Endodermal cell (in vitro differentiated cells): ENCODE results near the gene CD302. TPM values are rescaled to one million over a fixed set of nuclear protein-coding genes. Genes with fewer than 3 reads are reported as not detected.
"Not testable (repeated sequence)": the region's sequence is repeated elsewhere in the genome, so short reads cannot be mapped to it uniquely, and the experiment has no call there.

Source experiments
- DNase-seq: peaks from one replicate; pipeline ENCODE4 v3.0.0-alpha.2; 2017
- H3K27ac ChIP-seq: 2 replicates; pipeline ENCODE4 v1.5.1; 2013; ENCODE audit warnings: mild to moderate bottlenecking, low read depth, low read length, moderate library complexity
- H3K27me3 ChIP-seq: 2 replicates; pipeline ENCODE4 v1.6.1; 2013; ENCODE audit warnings: mild to moderate bottlenecking, low read length, moderate library complexity; ENCODE audit not compliant: insufficient read depth, control insufficient read depth, poor library complexity, severe bottlenecking
- H3K36me3 ChIP-seq: 2 replicates; pipeline ENCODE4 v1.7.0; 2013; ENCODE audit warnings: mild to moderate bottlenecking, low read length, moderate library complexity; ENCODE audit not compliant: control insufficient read depth, insufficient read depth
- H3K4me1 ChIP-seq: one replicate; pipeline ENCODE4 v1.7.0; 2013; ENCODE audit warnings: low read length; ENCODE audit not compliant: control insufficient read depth, insufficient read depth
- H3K4me3 ChIP-seq: 2 replicates; pipeline ENCODE4 v1.5.1; 2013; ENCODE audit warnings: mild to moderate bottlenecking, low read length, moderate library complexity
- H3K9ac ChIP-seq: 2 replicates; pipeline ENCODE4 v1.6.1; 2013; ENCODE audit warnings: mild to moderate bottlenecking, low read length, moderate library complexity; ENCODE audit not compliant: poor library complexity, severe bottlenecking; ENCODE audit errors: extremely low read depth
- H3K9me3 ChIP-seq: 2 replicates; pipeline ENCODE4 v1.6.1; 2013; ENCODE audit warnings: mild to moderate bottlenecking, low read length, moderate library complexity; ENCODE audit not compliant: control insufficient read depth
- H3K27ac Mint-ChIP-seq: 2 replicates; pipeline ENCODE4 v1.8.0; 2020; ENCODE audit warnings: mixed read lengths
- H3K27me3 Mint-ChIP-seq: 2 replicates; pipeline ENCODE4 v1.8.0; 2021; ENCODE audit warnings: mild to moderate bottlenecking, mixed read lengths; ENCODE audit not compliant: insufficient read depth
- H3K36me3 Mint-ChIP-seq: 2 replicates; pipeline ENCODE4 v1.8.0; 2020; ENCODE audit warnings: low read depth, mixed read lengths
- H3K4me1 Mint-ChIP-seq: 2 replicates; pipeline ENCODE4 v1.8.0; 2020; ENCODE audit warnings: mixed read lengths
- H3K4me3 Mint-ChIP-seq: 2 replicates; pipeline ENCODE4 v1.8.0; 2020; ENCODE audit warnings: mild to moderate bottlenecking, moderate library complexity, mixed read lengths
- H3K9me3 Mint-ChIP-seq: 2 replicates; pipeline ENCODE4 v1.8.0; 2020; ENCODE audit warnings: mild to moderate bottlenecking, mixed read lengths
- WGBS, 2 experiments: methylation state at CpG; one replicate each; pipeline versions ENCODE4 v1.1.5 to v1.1.7; 2013; ENCODE audit warnings: missing lambda C conversion rate in 2 of 2, mixed read lengths in 1 of 2; ENCODE audit not compliant: insufficient coverage in 1 of 2, insufficient read length in 1 of 2; 5-methylcytosine and 5-hydroxymethylcytosine counted together
- total RNA-seq, 2 donors: library from RNA; stranded (reverse); fragmentation: NEBNext Ultra II Directional in 1 of 2; extraction: Animal tissue kit (Norgen Biotek cat#: 25700) in 1 of 2; gene quantifications; 2 replicates in 1 of 2; 3 replicates in 1 of 2; pipeline ENCODE4 v1.2.1, GENCODE V29; 2021
- TF ChIP-seq, protein P1 (sequence below): fragments of 200-600 bp; sonication (generic); conservative IDR thresholded peaks from 2 replicates; pipeline ENCODE4 v1.5.0; 2021; ENCODE audit warnings: antibody characterized with exemption, mild to moderate bottlenecking

Gene CD302
- total RNA-seq, 2 donors from 2014 or later = 1.9 to 2.7 TPM

DNA sequence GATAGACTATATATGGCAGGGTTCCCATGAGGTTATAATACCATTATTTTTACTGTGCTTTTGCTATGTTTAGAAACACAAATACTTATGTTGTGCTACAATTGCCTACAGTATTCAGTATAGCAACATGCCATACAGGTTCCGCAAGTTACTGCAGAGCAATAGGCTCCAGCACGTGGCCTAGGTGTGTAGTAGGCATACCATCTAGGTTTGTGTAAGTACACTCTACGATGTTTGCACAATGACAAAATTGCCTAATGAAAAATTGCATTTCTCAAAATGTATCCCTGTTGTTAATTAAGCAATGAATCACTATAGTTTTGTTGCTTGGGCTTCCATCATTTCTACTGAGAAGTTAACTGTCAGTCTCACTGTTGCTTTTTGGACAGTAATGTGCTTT is 9.8 kb downstream of the CD302 start:
- no peak overlapping the region for H3K4me3 Mint-ChIP-seq
- H3K27me3 Mint-ChIP-seq = no peaks in the 10 kb centered on the region
- Histone ChIP-seq H3K4me3 (no peak overlapping the region), H3K36me3 (no peaks in the 10 kb centered on the region), H3K27me3 (no peaks in the 10 kb centered on the region), H3K27ac (no peak overlapping the region), H3K9ac (no peak overlapping the region), H3K4me1 (peaks cover 3% of the 10 kb centered on the region), H3K9me3 (no peaks in the 10 kb centered on the region)
- H3K9me3 Mint-ChIP-seq = no peaks in the 10 kb centered on the region
- no peak overlapping the region for H3K27ac Mint-ChIP-seq
- 93% methylated on average over 2 to 3 of the region's 3 CpGs for WGBS, 2 experiments
- H3K4me1 Mint-ChIP-seq = peaks cover 10% of the 10 kb centered on the region
- no peak for DNase-seq
- TF ChIP-seq, protein P1, sequence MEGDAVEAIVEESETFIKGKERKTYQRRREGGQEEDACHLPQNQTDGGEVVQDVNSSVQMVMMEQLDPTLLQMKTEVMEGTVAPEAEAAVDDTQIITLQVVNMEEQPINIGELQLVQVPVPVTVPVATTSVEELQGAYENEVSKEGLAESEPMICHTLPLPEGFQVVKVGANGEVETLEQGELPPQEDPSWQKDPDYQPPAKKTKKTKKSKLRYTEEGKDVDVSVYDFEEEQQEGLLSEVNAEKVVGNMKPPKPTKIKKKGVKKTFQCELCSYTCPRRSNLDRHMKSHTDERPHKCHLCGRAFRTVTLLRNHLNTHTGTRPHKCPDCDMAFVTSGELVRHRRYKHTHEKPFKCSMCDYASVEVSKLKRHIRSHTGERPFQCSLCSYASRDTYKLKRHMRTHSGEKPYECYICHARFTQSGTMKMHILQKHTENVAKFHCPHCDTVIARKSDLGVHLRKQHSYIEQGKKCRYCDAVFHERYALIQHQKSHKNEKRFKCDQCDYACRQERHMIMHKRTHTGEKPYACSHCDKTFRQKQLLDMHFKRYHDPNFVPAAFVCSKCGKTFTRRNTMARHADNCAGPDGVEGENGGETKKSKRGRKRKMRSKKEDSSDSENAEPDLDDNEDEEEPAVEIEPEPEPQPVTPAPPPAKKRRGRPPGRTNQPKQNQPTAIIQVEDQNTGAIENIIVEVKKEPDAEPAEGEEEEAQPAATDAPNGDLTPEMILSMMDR = no peak
- no peaks in the 10 kb centered on the region for H3K36me3 Mint-ChIP-seq

DNA sequence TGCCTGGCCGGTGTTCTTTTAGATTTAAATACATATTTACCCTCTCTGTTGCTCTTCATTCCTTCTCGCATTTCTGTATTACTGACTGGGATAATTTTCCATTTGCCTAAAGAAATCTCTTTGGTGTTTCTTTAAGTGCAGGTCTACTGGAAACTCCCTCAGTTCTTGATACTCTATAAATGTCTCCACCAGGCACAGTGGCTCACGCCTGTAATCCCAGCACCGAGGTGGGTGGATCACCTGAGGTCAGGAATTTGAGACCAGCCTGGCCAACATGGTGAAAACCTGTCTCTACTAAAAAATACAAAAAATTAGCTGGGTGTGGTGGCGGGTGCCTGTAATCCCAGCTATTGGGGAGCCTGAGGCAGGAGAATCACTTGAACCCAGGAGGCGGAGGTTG is 10.4 kb downstream of the CD302 start:
- not testable (repeated sequence) for H3K9me3 ChIP-seq, H3K36me3 ChIP-seq, H3K4me3 ChIP-seq, H3K27ac Mint-ChIP-seq, H3K9ac ChIP-seq, H3K4me1 ChIP-seq, H3K4me3 Mint-ChIP-seq, DNase-seq, H3K27ac ChIP-seq, H3K36me3 Mint-ChIP-seq, H3K9me3 Mint-ChIP-seq, H3K27me3 Mint-ChIP-seq, H3K27me3 ChIP-seq
- H3K4me1 Mint-ChIP-seq = peaks cover 13% of the 10 kb centered on the region
- 91 to 94% methylated on average over 4 to 6 of the region's 6 CpGs for WGBS, 2 experiments

DNA sequence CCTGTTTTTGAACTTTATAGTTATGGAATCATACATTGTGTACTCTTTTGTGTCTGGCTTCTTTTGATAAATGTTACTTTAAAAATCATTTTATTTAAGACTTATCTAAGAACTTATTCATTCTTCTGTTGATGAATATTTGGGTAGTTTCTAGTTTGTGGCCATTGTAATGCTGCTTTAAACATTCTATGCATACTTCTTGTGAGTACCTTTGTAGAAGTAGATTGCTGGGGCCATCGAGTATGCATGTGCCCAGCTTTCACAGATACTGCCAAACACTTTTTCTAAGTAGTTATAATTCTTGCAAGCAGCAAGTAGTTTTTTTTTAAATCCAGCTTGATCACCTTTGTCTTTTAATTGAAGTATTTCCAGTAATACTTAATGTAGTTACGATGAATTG is 11.1 kb downstream of the CD302 start:
- Mint-ChIP-seq H3K4me1 (peaks cover 13% of the 10 kb centered on the region), H3K27me3 (no peaks in the 10 kb centered on the region), H3K4me3 (no peak overlapping the region), H3K36me3 (no peaks in the 10 kb centered on the region), H3K9me3 (no peaks in the 10 kb centered on the region), H3K27ac (no peak overlapping the region)
- TF ChIP-seq, protein P1 = no peak
- no peaks in the 10 kb centered on the region for H3K36me3 ChIP-seq
- H3K9ac ChIP-seq = no peak overlapping the region
- H3K9me3 ChIP-seq = no peaks in the 10 kb centered on the region
- no peak overlapping the region for H3K4me3 ChIP-seq
- H3K4me1 ChIP-seq = peaks cover 8% of the 10 kb centered on the region
- no peaks in the 10 kb centered on the region for H3K27me3 ChIP-seq
- no peak overlapping the region for H3K27ac ChIP-seq
- WGBS, 2 experiments = 79% methylated on average over 1 of the region's 2 CpGs; no CpG with 5 or more reads in 1 of the 2 experiments
- DNase-seq = no peak

DNA sequence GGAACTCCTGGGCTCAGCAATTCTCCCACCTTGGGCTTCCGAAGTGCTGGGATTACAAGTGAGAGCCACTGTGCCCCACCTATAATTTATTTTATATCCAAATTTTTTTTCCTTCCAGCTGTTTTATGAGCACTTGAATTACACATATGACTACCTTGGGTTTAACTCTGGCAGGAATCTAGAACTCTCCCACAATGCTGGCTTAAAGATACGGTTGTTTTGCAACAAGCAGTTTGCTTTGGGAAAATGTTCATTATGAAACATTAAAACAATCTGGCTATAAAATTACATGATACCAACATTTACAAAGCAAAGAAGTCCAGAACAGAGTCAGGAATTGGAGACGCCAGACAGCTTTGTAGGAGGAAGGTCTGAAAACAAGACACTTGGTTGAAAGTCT is 12.8 kb downstream of the CD302 start:
- 88 to 91% methylated on average over 2 to 3 of the region's 3 CpGs for WGBS, 2 experiments
- H3K9me3 Mint-ChIP-seq = no peaks in the 10 kb centered on the region
- no peak overlapping the region for H3K9ac ChIP-seq
- TF ChIP-seq, protein P1 = no peak
- DNase-seq = no peak
- peaks cover 8% of the 10 kb centered on the region for H3K4me1 ChIP-seq
- no peaks in the 10 kb centered on the region for H3K36me3 ChIP-seq
- H3K4me1 Mint-ChIP-seq = peaks cover 13% of the 10 kb centered on the region
- H3K9me3 ChIP-seq = no peaks in the 10 kb centered on the region
- no peaks in the 10 kb centered on the region for H3K27me3 Mint-ChIP-seq
- H3K27ac ChIP-seq = no peak overlapping the region
- no peak overlapping the region for H3K27ac Mint-ChIP-seq
- H3K4me3 ChIP-seq = no peak overlapping the region
- no peaks in the 10 kb centered on the region for H3K27me3 ChIP-seq
- no peak overlapping the region for H3K4me3 Mint-ChIP-seq
- H3K36me3 Mint-ChIP-seq = no peaks in the 10 kb centered on the region

DNA sequence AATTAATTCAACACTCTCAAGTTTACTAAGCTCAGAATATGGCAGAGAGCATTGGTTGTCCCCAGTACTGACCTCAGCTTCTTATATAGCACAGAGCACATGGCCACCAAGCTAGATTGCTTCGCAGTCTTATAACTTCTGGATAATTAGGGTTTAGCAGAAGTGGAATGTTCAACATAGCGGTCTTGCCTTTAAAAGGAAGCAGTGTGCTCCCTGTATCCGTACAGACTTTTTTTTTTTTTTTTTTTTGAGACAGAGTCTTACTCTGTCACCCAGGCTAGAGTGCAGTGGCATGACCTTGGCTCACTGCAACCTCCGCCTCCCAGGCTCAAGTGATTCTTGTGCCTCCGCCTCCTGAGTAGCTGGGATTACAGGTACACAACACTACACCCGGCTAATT is 13.3 kb downstream of the CD302 start:
- not testable (repeated sequence) for H3K4me3 Mint-ChIP-seq, H3K9ac ChIP-seq, H3K27ac ChIP-seq, H3K4me1 ChIP-seq, DNase-seq, H3K27ac Mint-ChIP-seq, H3K4me3 ChIP-seq, H3K36me3 Mint-ChIP-seq, H3K9me3 ChIP-seq, H3K27me3 ChIP-seq, H3K36me3 ChIP-seq, H3K9me3 Mint-ChIP-seq, H3K27me3 Mint-ChIP-seq
- 91% methylated on average over 6 of the region's 6 CpGs for WGBS, 2 experiments
- peaks cover 13% of the 10 kb centered on the region for H3K4me1 Mint-ChIP-seq
